ENCODE measurements around the gene FGD3.
A peak's percentile ranks its signal among the peaks of the same experiment; 100 is the strongest.

FGD3 gene

DNA sequence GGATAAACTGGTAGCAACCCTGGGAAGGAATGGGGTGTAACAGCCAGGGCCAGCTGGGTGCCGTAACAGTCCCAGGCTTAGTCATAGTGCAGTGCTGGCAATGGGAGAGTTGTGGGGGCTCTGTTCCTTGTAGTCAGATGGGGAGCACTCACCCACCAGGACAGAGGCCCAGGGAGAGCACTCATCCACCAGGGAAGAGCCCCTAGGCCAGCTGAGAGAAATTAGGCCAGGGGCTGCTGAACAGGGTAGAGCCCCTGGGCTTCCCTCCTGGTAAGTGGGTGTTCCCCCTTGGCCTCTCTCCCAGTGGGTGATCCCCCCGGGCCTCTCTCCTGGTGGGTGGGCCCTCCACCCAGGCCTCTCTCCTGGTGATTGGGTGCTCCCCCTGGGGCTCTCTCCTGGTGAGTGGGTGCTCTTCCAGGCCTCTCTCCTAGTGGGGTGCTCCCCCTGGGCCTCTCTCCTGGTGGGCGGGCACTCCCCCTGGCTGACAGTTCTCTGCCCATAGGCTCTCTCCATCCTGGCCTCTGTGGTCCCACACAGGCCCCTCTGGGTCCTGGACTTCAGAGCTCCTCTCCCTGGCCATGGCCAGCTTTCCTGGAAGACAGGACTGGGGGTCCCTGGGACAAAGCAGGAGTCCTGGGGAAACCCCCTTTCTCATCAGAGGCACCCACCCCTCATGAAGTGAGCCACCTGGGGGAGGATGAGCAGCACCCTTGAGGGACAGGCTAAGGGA lies 13.4 kb downstream of the FGD3 start:
- DNase-seq = no peak

DNA sequence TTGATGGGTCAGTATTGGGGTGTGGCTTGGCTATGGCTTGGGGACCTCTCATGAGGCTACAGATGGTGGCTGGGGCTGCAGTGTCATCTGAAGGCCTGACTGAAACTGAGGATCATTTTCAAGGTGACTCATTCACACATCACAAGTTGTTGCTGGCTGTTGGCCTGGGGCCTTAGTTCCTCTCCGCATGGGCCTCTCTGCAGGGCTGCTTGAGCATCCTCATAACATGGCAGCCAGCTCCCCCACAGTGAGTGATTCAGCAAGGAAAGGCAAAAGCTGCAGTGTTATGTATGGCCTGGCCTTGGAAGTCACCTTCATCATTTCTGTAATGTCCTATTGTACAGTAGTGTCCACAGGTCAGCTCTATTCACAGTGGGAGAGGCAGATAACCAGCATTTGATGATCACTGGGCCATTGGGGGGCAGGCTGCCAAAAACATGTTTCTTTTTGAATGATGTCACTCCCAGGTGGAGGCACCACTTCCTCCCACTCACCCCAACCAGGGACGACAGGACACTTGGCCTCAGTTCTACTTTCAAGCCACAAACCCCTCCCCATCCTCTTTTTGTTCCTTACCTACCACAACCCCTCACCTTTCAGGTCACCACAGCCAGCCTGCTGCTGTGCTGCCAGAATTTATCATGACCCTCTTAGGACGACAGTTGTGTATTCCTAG lies 14.4 kb downstream of the FGD3 start:
- peak; percentile 67 for DNase-seq

DNA sequence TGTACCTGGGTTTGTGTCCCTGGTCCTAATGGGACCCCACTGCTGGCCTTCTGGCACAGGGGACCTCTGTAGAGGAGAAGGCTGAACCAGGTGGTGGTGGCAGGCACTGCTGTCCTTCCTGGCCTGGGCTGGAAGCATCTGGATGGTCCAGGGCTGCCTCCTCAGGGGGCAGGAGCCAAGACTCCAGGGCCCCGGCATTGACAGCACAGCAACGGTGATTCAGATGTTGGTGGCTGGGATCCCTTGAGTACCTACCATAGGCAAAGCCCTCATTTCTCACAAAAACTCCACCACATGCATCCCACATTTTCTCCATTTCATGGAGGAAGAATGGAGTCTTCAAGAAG lies 15.0 kb downstream of the FGD3 start:
- no peak for DNase-seq

DNA sequence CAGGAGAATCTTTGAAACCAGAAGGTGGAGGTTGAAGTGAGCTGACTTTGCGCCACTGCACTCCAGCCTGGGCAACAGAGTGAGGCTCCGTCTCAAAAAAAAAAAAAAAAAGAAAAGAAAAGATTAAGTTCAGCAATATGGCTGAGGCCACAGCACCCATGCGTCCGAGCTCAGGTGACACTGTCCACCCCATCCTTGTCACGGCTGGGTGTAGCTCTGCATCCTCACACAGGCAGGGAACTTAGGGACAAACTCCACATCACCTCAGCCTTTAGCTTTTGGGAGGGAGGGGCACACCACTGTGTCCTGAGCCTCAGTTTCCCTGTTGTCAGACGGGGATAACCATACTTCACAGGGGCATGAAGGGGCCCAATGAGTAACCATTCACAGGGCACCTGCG lies 15.5 kb downstream of the FGD3 start:
- no peak for DNase-seq

DNA sequence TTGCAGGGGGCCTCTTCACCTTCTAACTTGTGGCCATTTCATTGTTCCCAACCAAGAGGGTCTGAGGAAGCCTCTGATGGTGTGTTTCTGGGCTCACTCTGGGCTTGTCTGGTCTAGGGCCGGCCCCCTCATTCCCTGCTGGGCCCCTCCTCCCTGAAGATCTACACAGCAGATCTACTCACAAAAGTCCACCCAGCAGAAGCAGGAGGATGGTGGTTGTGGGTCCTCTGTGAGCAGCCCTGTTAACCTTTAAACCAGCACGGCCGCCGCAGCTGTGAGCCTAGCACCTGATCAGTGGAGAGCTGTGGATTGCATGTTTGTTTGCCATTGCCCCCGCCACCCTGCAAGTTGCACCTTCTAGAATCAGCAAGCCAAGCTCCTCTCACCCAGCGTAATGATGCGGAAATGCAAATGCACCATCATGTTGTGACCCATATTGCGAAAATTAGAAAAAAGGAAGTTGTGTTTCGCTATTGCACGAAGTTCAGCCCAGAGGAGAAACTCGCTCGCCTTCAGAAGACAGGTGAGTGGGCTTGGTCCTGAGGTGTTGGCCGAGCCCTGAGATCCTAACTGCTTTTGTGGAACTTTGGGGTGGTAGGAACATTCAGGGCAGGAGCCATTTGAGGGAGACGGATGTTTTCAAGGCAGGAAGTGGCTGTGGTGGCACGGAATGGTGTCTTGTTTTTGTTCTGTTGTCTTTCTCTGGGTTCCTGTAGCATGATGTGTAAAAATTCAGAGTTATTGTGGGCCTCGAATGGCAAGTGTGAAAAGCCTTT lies 16.7 kb downstream of the FGD3 start:
- DNase-seq = peak; percentile 85

DNA sequence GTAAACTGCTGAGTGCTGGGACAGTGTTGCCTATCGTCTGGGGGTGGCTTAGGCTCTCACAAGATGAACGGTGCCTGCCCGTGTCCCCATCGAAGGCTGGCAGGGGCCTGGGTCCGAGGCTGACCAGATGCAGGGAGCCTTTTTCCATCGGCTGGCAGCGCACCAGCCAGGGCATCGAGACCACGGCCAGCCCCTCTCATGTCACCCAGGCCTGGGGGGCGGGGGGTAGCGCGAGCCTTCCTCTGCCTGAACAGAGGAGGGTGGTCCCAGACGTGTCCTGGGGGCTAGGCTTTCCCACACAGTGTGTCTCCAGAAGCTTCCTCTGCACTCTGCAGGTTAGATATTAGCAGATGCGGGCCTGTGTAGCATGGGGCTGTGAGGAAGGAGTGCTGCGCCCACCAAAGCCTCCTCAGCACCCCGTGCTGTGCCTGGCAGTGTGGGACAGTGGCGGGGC lies 17.3 kb downstream of the FGD3 start:
- DNase-seq = no peak

DNA sequence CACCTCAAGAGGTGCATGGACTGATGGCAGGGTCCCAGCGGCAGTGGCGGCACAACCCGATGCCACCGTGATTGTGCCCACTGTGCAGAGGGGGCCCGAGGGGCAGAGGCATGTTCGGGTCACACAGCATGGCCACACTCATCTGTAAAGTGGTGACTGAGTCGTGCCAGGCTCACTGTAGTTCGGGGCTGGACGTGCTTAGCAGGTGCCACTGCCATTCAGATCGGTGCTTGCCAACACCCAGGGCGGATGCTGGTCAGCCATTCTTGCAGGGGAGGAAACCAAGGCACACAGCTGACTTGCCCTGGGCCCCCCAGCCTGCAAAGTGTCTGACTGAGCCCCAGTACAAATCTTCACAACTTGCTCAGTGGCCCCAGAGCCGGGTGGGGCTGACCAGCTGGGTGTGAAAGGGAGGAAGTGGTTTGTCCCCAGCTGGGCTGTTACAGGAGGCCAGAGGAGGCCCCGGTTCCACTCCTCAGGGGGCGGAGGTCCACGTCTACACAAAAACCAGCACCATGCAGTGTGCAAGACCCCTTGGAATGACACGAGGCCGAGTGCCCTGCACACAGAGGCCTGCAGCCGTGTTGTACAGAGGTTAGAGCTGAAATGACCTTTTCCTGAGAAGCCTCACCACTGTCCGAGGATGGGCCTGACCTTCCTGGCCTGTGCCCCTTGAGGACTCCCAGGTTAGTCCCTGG lies 17.9 kb downstream of the FGD3 start:
- peak; percentile 69 for DNase-seq

DNA sequence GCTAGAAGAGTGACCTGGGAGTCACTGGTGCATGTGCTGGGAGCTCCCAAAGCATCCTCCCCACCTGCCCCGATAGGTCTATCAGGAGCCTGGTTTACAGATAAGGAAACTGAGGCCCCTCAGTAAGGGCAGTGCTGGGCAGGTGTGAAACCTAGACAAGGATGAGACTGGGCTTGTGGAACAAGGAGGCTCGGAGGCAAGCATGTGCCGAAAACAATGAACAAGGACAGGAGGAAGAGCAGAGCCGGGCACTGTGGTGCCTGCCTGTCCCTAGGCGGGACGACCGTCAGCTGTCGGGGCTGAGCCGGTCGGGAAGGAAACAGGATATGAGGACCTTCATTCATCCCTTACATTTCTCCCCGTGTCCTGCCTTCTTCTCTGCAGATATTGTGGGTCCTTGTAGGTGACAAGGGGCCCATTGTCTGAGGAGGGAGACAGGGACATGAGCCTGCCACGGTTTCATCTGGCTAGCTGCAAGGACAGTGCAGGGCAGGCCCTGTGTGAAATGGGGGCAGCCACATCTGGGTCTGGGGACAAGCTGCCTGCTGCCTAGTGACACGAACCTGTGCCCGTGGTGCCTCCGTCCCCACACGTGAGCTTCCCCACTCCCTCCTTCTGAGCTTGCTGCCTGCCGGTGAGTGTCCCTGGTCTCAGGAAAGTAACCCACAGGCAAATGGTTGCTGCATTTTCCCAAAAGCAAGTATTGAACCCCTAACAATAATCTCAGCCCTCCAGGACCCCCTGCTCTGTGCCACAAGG lies 18.6 kb downstream of the FGD3 start:
- no peak for DNase-seq

DNA sequence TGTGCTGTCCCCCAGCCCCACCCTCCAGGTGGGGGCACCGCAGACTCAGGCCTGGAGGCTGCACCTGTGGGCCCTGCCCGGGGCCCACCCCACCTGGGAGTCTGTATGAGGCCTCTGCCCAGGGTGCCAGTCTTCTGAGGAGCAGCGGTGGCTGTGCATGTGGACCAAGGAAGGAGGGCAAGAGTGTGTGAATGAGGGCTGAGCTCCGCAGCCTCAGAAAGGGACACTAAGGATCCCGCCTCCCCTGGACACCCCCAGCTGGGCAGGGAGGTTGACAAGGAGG lies 19.1 kb downstream of the FGD3 start:
- no peak for DNase-seq

DNA sequence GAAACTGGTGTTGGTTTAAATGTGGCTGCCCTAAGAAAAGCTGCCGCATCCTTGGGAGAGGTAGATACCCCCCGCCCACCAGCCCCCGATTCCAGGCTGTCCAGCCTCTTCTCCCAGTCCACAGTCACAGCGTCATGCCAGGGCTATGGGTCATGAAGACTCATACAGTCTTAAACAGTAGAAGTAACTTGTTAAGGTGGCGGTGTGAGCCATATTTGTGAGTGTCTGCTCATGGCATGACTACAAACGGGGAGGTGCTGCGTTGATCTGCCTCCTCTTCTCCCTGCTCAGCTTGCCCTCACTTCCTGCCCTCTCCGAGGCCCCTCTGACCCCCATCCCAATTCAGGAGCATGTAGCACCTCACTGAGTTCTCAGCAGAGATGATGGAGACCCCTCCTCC lies 20.8 kb downstream of the FGD3 start:
- peak; percentile 31 for DNase-seq

DNA sequence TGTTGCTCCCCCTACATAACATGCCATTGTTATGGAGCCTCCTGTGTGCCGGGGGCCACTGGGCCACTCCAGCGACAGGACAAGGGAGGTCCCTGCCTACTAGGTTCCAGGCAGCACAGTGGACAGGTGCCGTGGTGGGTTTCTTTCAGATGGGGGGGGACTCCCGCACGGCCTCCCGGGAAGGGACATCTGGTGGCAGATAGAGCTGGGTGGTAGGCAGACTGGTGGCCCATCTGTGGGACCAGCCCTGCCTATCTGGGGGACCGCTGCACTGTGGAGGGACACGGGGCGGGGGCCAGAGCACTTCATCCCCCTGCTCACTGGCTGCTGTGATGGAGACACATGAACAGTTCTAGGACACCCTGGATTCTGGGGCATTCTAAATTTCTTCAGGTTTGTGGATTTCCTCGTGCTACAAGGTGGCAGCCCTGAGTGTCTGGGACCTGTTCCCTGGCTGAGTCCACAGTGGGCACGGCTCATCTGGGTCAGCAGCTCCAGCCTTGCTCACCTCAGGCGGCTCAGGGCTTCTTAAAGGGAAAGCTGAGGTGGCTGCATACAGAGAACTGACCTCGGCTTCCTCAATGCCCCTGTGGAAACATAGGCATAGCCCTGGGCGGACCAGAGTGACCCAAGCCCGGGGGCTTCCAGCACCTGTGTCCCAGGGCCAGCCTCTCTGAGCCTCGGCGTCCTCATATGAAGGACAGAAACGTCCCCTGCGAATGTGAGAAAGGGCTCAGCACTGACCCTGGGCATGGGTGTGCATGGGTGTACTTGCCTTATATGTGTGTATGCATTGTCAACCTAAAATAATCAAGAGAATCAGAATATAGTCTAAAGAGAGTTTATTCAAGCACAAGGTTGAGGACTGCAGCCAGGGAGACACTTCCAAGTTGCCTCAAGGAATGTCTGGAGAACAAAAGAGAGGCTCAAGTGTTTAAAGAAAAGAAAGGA lies 22.5 kb downstream of the FGD3 start:
- no peak for DNase-seq

DNA sequence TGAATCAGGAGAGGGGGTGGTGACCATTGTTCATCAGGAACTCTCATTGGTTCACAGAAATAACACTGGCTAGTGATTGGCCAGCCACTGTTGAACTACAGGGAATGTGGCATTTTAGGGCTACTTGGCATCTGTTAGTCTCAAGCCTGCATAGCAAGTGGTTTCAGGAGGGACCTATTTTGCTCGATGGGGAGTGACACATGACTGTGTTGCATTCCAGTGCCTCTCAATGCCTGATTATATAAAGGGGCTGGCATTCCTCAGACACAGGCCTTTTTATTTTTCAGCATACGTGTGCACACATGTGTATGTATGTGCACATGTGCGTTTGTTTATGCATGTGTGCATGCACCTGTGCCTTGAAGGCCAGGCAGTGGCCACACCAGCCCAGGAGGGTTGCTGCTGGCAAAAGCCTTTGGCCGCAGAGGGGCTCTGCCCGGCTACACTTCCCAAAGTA lies 23.2 kb downstream of the FGD3 start:
- peak; percentile 39 for DNase-seq

DNA sequence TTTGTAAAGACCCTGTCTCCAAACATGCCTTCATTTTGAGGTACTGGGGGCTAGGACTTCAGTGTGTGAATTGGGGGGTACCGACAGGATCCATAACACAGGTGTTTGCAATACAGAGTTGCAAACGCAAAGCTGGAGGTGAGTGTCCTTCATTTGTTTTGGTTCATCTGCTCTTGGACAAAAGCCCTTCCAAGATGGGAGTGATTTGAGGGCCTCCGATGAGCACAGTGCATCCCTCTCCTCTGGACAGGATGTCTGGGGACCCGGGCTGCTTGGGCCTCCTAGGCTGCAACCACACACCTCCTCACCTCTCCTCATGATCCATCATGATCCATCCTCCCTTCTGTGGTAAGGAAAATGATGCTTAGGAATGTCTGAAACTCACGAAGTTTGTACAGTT lies 23.8 kb downstream of the FGD3 start:
- no peak for DNase-seq

DNA sequence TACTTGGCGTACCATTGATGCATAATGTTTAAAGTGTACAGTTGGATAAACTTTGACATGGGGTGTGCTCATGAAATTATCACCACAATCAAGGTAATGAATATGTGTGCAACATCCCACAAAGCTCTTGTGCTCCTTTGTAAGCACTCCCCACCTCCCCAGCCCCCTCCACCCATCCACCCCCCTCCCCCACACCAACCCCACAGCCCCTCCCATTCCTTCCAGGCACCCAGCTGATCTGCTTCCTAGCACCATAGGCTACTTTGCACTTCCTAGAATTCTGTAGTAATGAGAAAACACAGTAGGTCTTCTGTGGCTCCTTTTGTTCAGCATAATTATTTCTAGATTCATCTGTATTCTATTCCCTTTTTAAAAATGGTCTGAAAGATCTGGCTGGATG lies 24.5 kb downstream of the FGD3 start:
- no peak for DNase-seq

DNA sequence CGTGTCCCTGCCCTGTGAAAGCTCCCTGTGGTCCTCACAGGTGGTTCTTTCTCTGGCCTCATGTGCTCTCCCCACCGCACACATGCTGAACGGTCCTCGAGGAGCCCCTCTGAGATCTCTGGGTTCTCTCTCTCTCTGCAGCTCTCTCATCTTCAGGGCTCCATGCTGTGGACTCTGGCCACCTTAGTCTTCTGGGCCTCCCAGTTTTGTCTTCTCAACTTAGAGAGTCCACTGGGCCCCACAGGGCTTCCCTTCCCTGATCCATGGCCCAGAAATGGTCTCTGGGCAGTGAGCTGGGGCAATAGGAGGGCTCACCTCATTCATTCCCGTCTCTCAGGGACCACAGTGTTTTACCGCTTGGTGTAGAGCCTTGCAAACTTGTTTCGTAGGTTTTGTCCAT lies 26.4 kb downstream of the FGD3 start:
- no peak for DNase-seq

DNA sequence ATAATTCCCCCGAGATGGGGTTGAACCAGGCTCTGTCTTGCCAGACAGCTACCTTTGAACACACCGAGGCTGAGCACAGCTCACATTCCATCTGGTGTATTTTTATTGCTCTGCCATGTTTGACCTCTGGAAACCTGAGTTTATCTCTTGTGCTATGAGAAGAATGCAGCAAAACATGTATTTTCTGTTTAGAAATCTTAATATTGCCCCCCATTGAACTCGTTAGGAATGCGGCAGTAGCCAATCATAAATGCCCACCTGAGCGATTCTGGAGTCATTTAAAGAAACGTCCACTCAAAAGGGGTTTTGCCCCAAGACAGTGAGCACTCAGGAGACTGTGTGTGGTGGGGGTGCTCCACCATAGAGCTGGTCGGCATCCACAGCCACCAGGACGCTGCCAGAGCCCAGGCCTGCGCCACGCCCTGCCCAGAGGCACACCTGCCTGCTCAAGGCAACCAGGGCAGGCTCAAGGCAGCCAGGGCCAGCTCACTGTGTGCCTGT lies 26.9 kb downstream of the FGD3 start:
- no peak for DNase-seq

DNA sequence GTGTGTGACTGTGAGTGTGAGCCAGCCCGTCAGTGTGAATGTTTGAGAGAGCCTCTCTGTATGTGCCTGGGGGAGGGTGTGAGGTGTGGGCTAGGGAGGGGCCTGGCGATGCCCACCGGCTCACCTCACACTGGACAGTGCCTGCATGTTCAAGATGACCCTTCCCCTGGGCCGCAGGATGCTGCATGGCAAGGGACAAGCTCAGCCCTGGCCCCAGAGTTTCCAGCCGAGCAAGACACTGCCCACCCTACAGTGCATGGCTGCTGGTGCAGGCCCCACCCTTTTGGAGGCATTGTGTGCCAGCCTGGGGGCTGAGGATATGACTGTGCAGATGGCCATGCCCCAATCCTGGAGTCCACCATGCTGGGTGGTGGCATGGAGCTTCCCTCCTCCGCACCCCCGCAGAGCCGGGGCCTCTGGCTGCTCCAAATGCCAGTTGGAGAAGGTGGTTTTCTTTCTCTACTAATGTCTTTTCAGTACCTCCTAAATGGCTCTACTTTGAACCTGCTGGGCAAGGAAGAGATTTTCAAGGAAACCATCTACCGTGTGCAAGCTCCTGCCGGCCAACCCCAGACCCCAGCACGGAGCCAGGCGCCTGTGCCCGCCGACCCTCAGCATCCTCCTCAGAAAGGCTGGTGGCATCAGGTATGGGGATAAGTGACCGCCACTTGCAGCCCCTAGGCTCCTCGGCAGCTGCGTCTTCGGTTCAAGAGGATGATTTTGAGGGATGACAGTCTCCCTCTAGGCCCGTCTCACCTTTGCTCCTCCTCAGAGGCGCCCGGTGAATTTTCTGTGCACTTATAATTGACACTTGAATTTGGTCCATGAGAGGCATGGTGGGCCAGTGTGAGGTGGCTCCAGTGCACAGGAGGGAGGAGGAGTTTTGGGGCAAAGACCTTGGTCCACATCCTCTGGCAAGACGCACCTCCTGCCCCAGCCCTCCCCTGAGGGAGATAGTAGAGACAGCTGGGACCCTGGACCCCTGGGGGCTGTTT lies 27.7 kb downstream of the FGD3 start:
- DNase-seq = no peak

DNA sequence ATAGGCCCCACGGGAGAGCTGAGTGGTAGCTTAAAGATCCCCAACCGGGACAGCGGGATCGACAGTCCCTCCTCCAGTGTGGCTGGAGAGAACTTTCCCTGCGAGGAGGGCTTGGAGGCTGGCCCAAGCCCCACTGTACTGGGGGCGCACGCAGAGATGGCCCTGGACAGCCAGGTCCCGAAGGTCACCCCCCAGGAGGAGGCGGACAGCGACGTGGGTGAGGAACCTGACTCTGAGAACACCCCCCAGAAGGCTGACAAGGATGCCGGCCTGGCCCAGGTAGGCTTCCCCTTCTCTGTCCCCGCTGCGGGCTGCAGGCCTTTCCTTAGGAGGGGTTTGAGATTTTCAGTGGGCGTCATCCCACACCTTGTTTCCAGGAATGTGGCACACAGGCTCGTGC lies 29.1 kb downstream of the FGD3 start:
- DNase-seq = no peak

DNA sequence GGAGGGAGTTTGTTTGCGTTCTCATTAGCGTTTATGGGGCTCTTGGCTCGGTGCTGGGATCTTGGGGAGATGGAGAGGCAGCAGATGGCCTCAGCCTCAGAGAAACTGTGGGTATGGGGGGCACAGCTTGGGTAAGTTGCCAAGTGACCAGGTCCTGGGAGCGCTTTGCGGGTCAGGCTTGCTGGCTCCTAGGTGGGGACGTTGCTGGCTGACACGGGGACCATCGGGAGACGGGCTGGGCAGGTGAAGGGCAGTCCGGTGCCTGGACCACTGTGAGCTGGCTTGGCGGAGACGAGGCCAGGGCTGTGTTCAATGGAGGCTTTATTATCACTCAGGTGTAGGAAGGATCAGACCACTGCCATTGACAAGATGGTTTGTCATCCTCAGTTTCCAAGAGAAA lies 30.0 kb downstream of the FGD3 start:
- DNase-seq = no peak

DNA sequence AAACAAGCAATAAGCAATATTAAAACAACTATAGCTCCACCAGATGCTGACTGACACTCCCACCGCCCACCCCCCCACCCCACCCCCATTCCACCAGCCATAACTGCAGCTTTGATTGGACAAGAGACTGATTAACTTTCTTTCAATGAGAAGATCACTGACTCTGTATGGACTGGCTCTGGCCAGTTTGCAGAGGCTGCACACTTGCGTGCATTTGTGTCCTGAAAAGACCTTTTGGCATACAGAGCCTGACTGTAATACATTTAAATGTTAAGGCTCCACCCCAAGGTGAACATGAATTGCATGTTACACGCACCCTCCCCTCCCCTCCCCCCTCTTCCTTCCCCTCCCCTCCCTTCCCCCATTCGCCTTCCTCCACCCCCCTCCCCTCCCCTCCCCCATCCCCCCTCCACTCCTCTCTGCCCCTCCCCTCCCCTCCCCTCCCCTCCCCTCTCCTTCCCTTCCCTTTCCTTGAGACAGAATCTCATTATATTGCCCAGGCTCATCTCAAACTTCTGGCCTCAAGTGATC lies 31.1 kb downstream of the FGD3 start:
- no peak for DNase-seq

Measured in activated CD4-positive, alpha-beta T cell treated with anti-CD3 and anti-CD28 coated beads, Interleukin-10, Interleukin-2, amounts not matched to agents 100 ng/mL and 50 ng/mL, durations not matched to agents 16 hours and 8 hours (primary cell).